ENCODE data around the gene CLDN6. TPM values are rescaled to one million over a fixed set of nuclear protein-coding genes. Genes with fewer than 3 reads are reported as not detected.

The CLDN6 gene
- total and polyA plus RNA-seq, 9 of the 15 experiments (the other 6 are each of a cell fraction or from before 2014, with no cell fraction given), result 0.22 to 0.75 (median 0.38) TPM; not detected in 3

DNA sequence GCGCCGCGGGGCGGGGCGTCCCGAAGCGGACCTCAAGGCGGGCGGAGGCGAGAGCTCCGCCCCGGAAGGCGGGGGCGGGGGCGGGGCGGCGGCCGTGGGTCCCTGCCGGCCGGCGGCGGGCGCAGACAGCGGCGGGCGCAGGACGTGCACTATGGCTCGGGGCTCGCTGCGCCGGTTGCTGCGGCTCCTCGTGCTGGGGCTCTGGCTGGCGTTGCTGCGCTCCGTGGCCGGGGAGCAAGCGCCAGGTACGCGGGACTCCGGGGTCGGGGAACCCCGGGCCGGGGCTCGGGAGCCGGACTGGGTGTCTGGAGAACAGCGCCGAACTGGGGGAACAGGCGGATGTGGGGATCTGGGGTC is 2.2 kb upstream of the CLDN6 start, which contains the start of gene TNFRSF12A (continued):
- TF ChIP-seq, protein P1, sequence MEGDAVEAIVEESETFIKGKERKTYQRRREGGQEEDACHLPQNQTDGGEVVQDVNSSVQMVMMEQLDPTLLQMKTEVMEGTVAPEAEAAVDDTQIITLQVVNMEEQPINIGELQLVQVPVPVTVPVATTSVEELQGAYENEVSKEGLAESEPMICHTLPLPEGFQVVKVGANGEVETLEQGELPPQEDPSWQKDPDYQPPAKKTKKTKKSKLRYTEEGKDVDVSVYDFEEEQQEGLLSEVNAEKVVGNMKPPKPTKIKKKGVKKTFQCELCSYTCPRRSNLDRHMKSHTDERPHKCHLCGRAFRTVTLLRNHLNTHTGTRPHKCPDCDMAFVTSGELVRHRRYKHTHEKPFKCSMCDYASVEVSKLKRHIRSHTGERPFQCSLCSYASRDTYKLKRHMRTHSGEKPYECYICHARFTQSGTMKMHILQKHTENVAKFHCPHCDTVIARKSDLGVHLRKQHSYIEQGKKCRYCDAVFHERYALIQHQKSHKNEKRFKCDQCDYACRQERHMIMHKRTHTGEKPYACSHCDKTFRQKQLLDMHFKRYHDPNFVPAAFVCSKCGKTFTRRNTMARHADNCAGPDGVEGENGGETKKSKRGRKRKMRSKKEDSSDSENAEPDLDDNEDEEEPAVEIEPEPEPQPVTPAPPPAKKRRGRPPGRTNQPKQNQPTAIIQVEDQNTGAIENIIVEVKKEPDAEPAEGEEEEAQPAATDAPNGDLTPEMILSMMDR (IDR thresholded peaks at IDR 0.05 in 2 of 3, conservative IDR thresholded peaks at IDR 0.05 in 1 of 3; ENCODE audit: insufficient read depth in 2 of 3, low read depth in 1 of 3, low read length in 3 of 3), result peak in 1 of 3 experiments; percentile 29; a peak in 1 of 6 replicates
- TF ChIP-seq PHF8 (IDR thresholded peaks at IDR 0.05; ENCODE audit: borderline replicate concordance, low read length) (peak; percentile 78; the same call in 1 of the 2 replicates), YY1 (IDR thresholded peaks at IDR 0.05; ENCODE audit: borderline replicate concordance in 1 of 3, control insufficient read depth in 1 of 3, extremely low read depth in 1 of 3, insufficient read depth in 3 of 3, insufficient read length in 1 of 3, insufficient replicate concordance in 2 of 3, low read depth in 1 of 3, low read length in 2 of 3) (peak in 1 of 3 experiments; percentile 78), TCF7L2 (IDR thresholded peaks at IDR 0.05; ENCODE audit: low read depth, low read length) (no peak), PCBP1 (IDR thresholded peaks at IDR 0.05; ENCODE audit: low read depth, low read length, poor library complexity, severe bottlenecking) (peak; percentile 74), BRCA1 (IDR thresholded peaks at IDR 0.05) (no peak), BRCA1 (CRISPR knock-in tag; IDR thresholded peaks at IDR 0.05) (no peak), ZNF175 (CRISPR knock-in tag; IDR thresholded peaks at IDR 0.05; ENCODE audit: low read depth) (no peak), SRSF3 (IDR thresholded peaks at IDR 0.05; ENCODE audit: insufficient read depth, low read length) (no peak), FOSL1 (tag; conservative IDR thresholded peaks at IDR 0.05) (no peak), PRMT5 (CRISPR knock-in tag; IDR thresholded peaks at IDR 0.05) (no peak), POLR3G (IDR thresholded peaks at IDR 0.05; ENCODE audit: extremely low read depth, insufficient read length, insufficient replicate concordance) (no peak), TAF1 (IDR thresholded peaks at IDR 0.05; ENCODE audit: control insufficient read depth, extremely low read depth, insufficient read depth, low read length, severe bottlenecking) (peak; percentile 97), PML (IDR thresholded peaks at IDR 0.05; ENCODE audit: low read length) (peak; percentile 34; the same call in 1 of the 2 replicates)
- TF ChIP-seq, protein P2, sequence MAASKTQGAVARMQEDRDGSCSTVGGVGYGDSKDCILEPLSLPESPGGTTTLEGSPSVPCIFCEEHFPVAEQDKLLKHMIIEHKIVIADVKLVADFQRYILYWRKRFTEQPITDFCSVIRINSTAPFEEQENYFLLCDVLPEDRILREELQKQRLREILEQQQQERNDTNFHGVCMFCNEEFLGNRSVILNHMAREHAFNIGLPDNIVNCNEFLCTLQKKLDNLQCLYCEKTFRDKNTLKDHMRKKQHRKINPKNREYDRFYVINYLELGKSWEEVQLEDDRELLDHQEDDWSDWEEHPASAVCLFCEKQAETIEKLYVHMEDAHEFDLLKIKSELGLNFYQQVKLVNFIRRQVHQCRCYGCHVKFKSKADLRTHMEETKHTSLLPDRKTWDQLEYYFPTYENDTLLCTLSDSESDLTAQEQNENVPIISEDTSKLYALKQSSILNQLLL (CRISPR knock-in tag; IDR thresholded peaks at IDR 0.05; ENCODE audit: borderline replicate concordance), result no peak
- TF ChIP-seq, protein P3, sequence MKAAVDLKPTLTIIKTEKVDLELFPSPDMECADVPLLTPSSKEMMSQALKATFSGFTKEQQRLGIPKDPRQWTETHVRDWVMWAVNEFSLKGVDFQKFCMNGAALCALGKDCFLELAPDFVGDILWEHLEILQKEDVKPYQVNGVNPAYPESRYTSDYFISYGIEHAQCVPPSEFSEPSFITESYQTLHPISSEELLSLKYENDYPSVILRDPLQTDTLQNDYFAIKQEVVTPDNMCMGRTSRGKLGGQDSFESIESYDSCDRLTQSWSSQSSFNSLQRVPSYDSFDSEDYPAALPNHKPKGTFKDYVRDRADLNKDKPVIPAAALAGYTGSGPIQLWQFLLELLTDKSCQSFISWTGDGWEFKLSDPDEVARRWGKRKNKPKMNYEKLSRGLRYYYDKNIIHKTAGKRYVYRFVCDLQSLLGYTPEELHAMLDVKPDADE (conservative IDR thresholded peaks at IDR 0.05; ENCODE audit: control insufficient read depth, low read depth, low read length), result peak; percentile 77; the same call in 1 of the 2 replicates
- TF ChIP-seq, protein P4, sequence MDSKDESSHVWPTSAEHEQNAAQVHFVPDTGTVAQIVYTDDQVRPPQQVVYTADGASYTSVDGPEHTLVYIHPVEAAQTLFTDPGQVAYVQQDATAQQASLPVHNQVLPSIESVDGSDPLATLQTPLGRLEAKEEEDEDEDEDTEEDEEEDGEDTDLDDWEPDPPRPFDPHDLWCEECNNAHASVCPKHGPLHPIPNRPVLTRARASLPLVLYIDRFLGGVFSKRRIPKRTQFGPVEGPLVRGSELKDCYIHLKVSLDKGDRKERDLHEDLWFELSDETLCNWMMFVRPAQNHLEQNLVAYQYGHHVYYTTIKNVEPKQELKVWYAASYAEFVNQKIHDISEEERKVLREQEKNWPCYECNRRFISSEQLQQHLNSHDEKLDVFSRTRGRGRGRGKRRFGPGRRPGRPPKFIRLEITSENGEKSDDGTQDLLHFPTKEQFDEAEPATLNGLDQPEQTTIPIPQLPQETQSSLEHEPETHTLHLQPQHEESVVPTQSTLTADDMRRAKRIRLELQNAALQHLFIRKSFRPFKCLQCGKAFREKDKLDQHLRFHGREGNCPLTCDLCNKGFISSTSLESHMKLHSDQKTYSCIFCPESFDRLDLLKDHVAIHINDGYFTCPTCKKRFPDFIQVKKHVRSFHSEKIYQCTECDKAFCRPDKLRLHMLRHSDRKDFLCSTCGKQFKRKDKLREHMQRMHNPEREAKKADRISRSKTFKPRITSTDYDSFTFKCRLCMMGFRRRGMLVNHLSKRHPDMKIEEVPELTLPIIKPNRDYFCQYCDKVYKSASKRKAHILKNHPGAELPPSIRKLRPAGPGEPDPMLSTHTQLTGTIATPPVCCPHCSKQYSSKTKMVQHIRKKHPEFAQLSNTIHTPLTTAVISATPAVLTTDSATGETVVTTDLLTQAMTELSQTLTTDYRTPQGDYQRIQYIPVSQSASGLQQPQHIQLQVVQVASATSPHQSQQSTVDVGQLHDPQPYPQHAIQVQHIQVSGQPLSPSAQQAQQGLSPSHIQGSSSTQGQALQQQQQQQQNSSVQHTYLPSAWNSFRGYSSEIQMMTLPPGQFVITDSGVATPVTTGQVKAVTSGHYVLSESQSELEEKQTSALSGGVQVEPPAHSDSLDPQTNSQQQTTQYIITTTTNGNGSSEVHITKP (IDR thresholded peaks at IDR 0.05; ENCODE audit: partially characterized antibody), result no peak
- TF ChIP-seq, protein P5, sequence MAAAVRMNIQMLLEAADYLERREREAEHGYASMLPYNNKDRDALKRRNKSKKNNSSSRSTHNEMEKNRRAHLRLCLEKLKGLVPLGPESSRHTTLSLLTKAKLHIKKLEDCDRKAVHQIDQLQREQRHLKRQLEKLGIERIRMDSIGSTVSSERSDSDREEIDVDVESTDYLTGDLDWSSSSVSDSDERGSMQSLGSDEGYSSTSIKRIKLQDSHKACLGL (CRISPR knock-in tag; IDR thresholded peaks at IDR 0.05; ENCODE audit: borderline replicate concordance, poor library complexity, severe bottlenecking), result no peak

Data from K562 (cell line).